ENCODE results near the gene EHMT2.
A peak's percentile ranks its signal among the peaks of the same experiment; 100 is the strongest.

The EHMT2 gene

GRCh38 chr6:31888276-31889258, 8.9 kb downstream of the EHMT2 start:
- peak; percentile 34 for DNase-seq (ENCODE audit: low spot score)

GRCh38 chr6:31887173-31888007, 10.1 kb downstream of the EHMT2 start:
- no peak for DNase-seq (ENCODE audit: low spot score)

GRCh38 chr6:31886541-31886991, 10.9 kb downstream of the EHMT2 start:
- DNase-seq (ENCODE audit: low spot score) = no peak

GRCh38 chr6:31884528-31885035, 12.9 kb downstream of the EHMT2 start:
- no peak for DNase-seq (ENCODE audit: low spot score)

- DNase-seq (ENCODE audit: low spot score) = no peak
Observed at GRCh38 chr6:31883676-31884075, 13.8 kb downstream of the EHMT2 start.

GRCh38 chr6:31882344-31882743, 15.2 kb downstream of the EHMT2 start:
- no peak for DNase-seq (ENCODE audit: low spot score)

- DNase-seq (ENCODE audit: low spot score) = no peak
Observed at GRCh38 chr6:31881136-31881859, 16.2 kb downstream of the EHMT2 start.

GRCh38 chr6:31880616-31881015, 16.9 kb downstream of the EHMT2 start:
- DNase-seq (ENCODE audit: low spot score) = no peak

- no peak for DNase-seq (ENCODE audit: low spot score)
Observed at GRCh38 chr6:31879901-31880300, 17.6 kb downstream of the EHMT2 start.

GRCh38 chr6:31879143-31879542, 18.4 kb downstream of the EHMT2 start:
- DNase-seq (ENCODE audit: low spot score) = no peak

- no peak for DNase-seq (ENCODE audit: low spot score)
Observed at GRCh38 chr6:31878726-31879125, 18.8 kb downstream of the EHMT2 start, which contains the start of gene SLC44A4. TSS of gene SLC44A4 (minus strand) at chr6:31878997. CDS start at chr6:31878980, 17 bp downstream.

- no peak for DNase-seq (ENCODE audit: low spot score)
Observed at GRCh38 chr6:31878222-31878621, 19.3 kb downstream of the EHMT2 start.

- DNase-seq (ENCODE audit: low spot score) = no peak
Observed at GRCh38 chr6:31877651-31878161, 19.8 kb downstream of the EHMT2 start.

- DNase-seq (ENCODE audit: low spot score) = no peak
Observed at GRCh38 chr6:31877125-31877650, 20.3 kb downstream of the EHMT2 start.

- DNase-seq (ENCODE audit: low spot score) = no peak
Observed at GRCh38 chr6:31876357-31876756, 21.1 kb downstream of the EHMT2 start.

GRCh38 chr6:31875877-31876276, 21.6 kb downstream of the EHMT2 start:
- no peak for DNase-seq (ENCODE audit: low spot score)

GRCh38 chr6:31874836-31875572, 22.5 kb downstream of the EHMT2 start:
- DNase-seq (ENCODE audit: low spot score) = no peak

- no peak for DNase-seq (ENCODE audit: low spot score)
Observed at GRCh38 chr6:31874084-31874670, 23.3 kb downstream of the EHMT2 start.

GRCh38 chr6:31871046-31871659, 26.3 kb downstream of the EHMT2 start:
- no peak for DNase-seq (ENCODE audit: low spot score)
